IPS-11a (cell line): ENCODE results near the gene SLC2A2.
"Not testable (repeated sequence)": the region's sequence is repeated elsewhere in the genome, so short reads cannot be mapped to it uniquely, and the experiment has no call there.

Source experiments
- H3K4me3 ChIP-seq: one replicate; pipeline ENCODE4 v1.5.1; 2013; ENCODE audit warnings: low read depth, low read length, control low read depth

SLC2A2 gene

DNA sequence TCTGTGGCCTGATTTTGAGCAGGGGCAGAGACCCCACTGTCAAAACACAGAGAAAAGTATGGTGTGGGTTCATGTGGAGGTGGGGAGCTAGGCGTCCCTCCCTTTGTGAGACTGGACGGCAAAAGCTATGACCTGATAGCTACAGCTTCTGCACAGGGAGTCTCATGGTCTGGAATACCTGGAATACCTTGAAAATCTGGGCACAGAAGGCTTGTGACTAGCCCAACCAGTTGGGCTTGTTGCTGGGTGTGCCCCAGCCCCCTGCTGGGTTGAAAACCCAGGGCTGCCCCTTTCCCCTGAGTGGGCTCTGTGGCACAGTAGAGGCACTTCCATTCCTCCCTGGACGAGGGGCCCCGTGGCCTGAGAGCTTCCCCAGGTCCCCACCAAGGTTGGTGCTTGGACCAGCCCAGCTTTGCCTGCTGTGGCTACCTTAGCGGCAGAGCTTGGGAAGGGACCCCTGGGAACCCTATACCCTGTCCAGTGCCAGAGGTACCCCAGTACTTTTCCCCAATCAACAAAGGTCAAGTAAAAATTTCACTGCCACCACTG lies 37.3 kb downstream of the SLC2A2 start:
- no peak overlapping the region for H3K4me3 ChIP-seq

DNA sequence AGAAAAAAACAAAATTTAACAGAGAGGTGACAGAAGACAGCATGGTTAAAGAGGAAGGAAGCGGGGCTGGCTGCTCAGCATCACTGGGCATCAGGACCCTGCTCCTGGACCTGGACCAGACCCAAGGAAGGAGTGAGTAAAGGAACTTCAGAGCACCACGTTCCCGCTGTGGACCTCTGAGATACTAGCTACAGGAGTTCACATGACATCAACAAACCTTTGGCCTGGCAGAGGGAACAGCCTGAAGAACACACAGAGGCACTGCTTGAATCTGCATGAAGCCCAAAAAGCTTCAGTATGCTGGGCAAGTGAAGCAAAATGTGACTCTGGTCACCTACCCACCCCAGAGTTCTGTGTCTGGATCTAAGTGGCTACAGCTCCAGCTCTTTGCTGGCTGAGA lies 38.1 kb downstream of the SLC2A2 start:
- no peak overlapping the region for H3K4me3 ChIP-seq

DNA sequence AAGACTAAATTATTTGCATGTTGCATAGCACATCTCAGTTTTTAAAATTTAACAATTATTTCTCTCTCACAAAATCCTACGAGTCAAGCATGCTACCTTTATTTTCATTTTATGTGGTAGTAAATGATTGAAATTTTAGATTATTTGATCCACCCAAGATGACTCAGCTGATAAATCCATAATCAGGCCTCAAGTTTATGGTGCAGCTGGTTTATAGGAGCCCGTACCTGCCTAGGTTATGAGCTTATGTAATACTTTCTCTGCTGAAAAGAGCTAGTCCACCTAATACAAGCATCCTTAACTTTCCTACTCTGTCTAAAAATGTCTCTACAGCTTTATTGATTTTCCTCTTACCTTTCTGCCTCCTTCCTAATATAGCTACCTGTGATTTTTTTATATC lies 41.2 kb downstream of the SLC2A2 start:
- H3K4me3 ChIP-seq = no peak overlapping the region

DNA sequence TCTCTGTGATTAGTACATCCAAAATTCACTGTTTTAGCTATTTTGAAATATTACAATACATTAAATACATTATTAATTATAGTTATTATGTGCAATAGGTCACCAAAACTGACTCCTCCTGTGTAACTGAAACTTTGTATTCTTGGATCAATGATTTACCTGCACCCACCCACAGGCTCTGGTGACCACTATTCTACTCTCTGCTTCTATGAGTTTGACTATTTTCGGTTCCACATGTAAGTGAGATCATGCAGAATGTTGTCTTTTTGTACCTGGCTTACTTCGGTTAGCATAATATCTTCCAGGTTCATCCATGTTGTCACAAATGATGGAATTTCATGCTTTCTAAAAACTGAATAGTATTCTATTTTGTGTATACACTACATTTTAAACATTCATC lies 43.8 kb downstream of the SLC2A2 start:
- no peak overlapping the region for H3K4me3 ChIP-seq

DNA sequence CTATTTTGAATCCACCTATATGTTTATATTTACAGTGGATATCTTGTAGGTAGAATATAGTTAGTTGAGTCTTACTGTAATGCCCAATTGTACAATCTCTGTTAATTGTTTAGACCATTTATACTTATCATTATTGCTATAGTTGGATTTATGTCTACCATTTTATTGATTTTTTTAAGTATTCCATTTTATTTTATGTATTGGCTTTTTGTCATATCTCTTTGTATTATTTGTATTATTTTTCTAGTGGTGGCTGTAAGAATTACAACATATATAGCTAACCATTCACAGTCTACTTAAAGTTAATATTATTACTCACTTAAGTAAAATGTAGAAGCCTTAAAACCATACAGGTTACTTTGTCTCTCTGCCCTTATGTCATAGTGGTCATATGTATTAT lies 46.1 kb downstream of the SLC2A2 start:
- H3K4me3 ChIP-seq = no peak overlapping the region

DNA sequence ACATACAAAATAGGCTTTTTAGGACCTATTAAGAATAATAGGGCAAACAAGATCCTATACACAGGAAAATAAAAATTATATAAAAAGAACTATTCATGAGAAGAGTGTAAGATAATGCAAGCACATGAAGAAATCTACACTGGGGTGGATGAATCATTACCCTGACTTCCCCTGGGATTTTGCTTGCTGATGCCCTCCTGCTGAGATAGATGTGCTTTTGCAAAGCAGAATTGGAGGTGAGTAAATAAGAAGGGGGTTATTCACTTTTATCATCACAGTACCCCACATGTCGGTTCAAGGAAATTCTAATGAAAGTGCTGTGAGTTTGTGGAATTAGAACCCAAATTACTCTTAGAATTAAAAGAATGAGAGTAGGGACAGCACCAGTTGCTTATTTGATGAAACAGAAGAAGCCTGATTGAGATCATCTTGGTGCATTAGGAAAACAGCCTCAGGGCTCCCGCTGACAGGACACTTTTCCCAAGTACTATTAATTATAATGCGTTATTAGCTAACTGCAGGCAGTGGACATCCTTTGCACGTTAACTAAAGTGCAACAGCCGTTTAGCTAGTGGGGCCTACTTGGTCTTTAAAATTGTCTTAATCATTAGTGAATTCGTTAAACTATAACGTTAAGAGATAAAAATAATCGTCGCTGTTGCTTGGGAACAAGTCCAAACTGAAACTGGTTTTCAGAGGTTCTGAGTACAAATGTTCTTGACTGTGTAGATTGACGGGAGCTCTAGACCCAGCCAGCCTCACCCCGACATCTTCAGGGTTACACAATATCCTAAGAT lies 48.4 kb downstream of the SLC2A2 start:
- H3K4me3 ChIP-seq = no peak overlapping the region

DNA sequence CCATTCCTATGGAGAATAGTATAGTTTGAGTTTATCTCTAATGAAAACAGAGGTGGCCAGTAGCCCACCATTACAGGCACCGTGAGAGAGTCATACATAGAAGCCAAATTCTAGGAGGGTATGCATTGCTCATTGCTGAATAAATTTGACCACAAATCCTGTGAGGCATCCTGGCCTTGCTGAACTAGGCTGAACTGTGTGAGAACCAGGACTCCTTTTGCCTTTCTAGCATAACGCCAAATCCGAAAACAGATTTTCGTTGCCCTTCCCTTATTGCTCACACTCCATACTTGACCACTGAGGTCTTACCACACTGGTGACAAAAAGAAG lies 50.4 kb downstream of the SLC2A2 start:
- H3K4me3 ChIP-seq = no peak overlapping the region

DNA sequence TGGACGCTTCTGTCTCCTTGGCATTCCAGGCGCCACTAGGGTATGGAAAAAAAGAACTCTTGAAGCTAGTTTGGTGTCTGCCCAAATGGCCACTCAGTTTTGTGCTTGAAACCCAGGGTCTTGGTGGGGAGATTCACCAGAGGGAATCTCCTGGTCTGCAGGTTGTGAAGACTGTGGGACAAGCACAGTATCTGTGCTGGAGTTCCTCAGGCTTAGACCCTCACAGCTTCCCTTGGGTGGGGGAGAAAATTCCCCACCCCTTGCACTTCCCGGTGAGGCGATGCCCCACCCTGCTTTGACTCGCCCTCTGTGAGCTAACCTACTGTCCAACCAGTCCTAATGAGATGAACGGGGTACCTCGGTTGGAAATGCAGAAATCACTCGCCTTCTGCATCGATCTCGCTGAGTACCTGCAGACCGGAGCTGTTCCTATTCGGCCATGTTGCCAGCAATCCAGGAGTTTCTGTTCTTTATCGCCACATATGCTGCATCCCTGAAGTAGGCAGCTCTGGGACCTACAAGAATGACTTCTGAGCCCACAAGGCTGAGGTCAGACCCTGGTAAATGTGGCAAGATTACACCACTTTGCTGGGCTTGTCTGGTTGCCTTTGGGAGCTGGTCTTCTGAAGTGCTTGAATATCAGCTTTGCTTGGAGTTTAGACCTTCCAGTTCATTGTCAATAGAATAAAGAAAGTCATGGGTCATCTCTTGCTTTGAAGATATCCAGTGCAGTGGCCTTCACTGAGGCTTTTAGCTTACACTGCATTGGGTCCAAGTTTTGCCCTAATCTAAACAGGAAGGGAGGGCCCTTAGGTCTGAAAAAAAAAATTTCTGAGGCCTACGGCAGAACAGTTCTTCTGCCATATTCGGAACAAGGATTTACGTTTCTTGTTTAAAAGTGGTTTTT lies 51.0 kb downstream of the SLC2A2 start:
- no peak overlapping the region for H3K4me3 ChIP-seq

DNA sequence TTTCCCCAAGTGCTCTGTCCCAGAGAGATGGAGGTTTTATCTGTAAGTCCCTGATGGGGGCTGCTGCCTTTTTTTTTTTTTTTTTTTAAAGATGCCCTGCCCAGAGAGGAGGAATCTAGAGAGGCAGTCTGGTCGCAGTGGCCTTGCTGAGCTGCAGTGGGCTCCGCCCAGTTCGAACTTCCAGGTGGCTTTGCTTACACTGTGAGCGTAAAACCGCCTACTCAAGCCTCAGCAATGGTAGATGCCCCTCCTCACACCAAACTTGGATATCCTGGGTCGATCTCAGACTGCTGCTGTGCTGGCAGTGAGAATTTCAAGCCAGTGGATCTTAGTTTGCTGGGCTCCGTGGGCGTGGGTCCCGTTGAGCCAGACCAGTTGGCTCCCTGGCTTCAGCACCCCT lies 51.6 kb downstream of the SLC2A2 start:
- no peak overlapping the region for H3K4me3 ChIP-seq

DNA sequence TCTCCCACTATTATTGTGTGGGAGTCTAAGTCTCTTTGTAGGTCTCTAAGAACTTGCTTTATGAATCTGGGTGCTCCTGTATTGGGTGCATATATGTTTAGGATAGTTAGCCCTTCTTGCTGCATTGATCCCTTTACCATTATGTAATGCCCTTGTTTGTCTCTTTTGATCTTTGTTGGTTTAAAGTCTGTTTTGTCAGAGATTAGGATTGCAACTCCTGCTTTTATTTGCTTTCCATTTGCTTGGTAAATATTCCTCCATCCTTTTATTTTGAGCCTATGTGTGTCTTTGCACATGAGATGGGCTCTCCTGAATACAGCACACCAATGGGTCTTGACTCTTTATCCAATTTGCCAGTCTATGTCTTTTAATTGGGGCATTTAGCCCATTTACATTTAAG lies 53.6 kb downstream of the SLC2A2 start:
- H3K4me3 ChIP-seq = not testable (repeated sequence)

DNA sequence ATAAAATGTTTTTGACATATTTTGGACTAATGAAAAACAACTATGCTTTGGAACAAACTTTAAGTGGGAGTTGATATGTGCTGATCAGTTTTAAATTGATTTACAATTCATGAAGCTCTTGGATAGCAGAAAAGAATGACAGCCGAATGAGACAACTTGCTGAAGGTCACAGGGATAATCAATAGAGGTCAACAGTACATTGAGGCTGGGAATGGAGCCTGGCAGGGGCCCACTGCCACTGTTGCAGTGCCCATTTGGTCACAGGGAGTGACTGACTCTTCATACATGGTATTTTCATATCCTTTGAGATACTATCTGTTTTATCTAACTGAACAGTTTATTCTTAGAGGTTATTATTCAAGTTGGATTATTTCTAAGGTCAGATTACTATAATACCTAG lies 59.4 kb downstream of the SLC2A2 start:
- H3K4me3 ChIP-seq = no peak overlapping the region

DNA sequence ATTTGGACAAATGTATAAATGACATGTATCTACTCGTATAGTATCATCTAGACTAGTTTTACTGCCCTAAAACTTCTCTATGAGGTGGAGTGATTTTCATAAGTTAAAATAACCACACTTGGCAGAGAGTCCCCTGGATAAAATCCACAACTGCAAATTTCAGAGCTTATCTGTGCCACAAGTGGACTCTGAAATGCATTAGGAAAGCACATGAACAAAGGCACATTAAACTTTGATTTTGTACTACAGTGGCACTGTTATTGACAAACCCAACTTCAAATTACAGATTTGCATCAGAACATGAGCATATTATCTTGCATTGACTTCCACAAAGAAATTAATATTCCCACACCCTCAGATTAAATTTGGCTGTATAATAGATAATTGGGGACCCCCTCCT lies 60.0 kb downstream of the SLC2A2 start:
- H3K4me3 ChIP-seq = no peak overlapping the region

DNA sequence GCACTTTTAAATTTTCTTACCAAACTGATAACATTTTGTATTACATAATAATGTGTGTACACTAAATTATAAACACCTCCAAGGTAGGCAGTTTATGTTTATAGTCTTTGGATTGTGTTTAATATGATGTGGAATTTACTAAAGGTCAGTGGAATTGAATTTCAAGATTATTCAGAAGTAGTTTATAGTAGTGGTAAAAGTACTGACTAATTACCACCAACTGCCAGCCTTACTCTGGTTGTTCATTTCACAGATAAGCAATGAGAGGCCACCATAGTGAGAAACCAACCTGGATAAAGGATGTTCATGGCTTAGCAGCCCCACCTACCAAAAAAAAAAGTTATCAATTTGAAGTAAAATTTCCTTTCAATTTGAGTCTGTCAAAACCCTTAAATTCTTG lies 64.1 kb downstream of the SLC2A2 start:
- H3K4me3 ChIP-seq = no peak overlapping the region

DNA sequence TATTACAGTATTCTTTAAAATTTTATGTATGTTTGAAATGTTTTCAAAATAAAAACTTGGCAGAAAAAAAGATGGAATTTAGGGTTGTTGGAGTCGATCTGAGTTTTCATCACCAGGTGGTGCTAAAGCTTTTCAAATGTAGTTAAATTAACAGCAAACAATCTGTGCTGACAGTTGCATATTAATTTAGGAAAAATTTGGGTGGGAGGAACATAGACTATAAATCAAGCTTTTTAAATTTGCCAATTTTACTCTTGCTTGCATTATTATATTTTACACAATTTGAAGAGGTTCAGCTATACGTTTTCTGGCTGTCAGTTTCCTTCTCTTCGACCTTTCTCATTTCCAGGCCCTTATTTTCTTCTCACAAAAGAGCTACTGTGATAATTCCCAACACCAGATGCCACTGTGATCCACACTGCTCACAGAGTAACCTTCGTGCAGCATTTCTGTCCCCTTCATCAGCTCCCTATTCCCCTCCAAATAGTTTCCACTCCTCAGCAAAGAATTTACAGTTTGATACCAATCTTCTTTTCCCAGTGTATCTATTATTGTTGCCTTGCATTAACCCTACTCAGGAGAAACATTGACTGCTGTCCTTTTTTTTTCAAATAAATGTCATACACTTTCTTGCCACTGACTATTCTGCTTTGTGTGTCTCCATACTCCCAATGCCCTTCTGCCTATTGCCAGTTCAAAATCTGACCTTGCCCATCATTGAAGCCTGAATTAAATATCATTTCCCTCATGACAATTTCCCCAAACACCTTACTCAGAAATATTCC lies 64.7 kb downstream of the SLC2A2 start:
- no peak overlapping the region for H3K4me3 ChIP-seq

DNA sequence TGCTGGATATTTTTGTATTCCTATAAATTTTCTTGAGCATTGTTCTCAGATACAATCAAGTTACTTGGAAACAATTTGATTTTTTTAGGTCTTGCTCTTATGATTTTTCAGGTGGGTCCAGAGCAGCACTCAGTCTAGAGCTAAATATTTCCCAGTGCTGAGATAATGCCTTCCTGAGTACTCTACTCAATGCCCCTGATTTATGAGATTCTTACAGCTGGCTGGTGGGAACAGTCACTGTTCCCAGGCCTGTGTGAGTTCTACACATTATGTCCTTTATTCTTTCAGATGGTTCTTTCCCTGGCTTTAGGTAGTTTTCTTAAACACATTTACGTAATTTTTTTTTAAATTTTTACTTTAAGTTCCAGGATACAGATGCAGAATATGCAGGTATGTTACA lies 67.1 kb downstream of the SLC2A2 start:
- no peak overlapping the region for H3K4me3 ChIP-seq

DNA sequence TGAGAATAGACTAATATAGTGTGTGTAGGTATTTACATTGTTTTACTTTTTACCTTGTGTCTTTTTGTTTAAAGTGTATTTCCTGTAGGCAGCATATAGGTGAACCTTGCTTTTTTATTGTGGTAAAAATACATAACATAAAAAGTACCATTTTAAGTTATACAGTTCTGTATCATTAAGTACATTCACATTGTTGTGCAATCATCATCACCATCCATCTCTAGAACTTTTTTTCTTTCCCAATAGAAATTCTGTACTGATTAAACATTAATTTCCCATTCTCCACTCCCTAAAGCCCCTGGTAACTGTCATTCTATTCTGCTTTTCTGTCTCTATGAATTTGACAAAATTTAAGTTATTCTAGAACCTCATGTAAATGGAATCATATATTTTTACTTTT lies 69.9 kb downstream of the SLC2A2 start:
- no peak overlapping the region for H3K4me3 ChIP-seq

DNA sequence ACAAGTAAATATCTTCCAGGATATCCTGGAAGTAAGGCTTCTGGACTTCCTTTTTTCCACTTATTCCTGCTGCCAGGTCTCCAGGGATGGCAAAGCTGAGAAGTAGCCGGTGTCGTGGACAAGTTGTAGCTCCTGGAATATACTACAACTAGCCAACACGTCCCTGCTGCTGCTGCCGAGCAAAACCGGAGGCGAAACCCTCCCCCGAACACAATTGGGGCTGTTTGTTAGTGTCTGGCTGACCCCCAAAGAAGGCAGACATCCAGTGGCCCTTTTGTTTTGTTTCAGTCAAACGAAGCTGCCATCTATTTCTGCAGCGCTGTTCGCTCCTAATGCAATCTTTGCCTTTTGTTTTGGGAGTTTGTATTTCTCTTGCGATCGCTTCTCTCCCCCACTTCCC lies 72.8 kb downstream of the SLC2A2 start:
- H3K4me3 ChIP-seq = no peak overlapping the region

DNA sequence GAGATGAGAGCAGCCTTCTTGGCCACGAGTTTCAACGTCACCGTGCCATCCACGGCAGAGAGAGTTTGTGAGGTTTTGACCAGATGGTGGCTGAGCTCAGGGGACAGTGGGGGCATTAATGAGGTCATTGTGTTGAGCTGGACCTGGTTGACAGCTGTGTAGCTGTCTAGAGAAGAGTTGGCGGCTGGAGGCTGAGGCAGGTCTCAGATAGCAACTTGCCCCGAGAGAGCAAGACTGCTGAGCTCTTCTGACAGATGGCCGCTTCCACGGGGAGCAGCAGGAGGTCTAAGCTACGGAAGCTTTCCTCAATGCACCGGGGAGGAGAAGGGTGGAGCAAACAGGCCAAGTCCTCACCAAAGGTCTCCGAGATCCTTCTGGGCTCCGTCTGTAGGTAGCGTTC lies 73.3 kb downstream of the SLC2A2 start:
- no peak overlapping the region for H3K4me3 ChIP-seq

DNA sequence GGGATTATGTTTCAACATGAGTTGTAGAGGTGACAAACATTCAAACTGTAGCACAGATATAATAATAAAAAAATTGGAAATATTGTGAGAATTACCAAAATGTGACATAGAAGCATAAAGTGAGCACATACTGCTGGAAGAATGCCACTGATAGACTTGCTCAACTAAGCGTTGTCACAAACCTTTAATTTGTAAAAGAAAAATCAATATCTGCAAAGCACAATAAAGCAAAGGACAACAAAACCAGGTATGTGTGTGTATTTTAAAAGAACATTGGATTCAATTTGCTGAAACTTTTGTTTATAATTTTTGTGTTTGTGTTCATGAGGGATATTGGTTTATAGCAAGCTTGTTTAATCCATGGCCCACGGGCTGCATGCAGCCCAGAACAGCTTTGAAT lies 77.3 kb downstream of the SLC2A2 start:
- H3K4me3 ChIP-seq = no peak overlapping the region

DNA sequence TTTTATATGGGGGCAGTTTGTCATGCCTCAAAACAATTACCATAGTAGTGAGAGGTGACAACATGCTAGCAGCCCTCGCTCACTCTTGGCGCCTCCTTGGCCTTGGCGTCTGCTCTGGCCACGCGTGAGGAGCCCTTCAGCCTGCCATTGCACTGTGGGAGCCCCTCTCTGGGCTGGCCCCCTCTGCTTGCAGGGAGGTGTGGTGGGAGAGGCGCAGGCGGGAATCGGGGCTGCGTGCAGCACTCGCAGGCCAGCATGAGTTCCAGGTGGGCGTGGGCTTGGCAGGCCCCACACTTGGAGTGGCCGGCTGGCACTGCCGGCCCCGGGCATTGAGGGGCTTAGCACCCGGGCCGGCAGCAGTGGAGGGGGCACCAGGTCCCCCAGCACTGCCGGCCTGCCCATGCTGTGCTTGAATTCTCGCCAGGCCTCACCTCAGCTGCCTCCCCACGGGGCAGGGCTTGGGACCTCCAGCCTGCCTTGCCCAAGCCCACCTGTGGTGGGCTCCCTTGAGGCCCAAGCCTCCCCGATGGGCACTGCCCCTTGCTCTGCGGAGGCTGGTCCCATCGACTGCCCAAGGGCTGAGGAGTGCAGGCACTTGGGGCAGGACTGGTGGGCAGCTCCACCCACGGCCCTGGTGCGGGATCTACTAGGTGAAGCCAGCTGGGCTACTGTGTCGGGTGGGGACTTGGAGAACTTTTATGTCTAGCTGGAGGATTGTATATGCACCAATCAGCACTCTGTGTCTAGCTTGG lies 79.3 kb downstream of the SLC2A2 start:
- no peak overlapping the region for H3K4me3 ChIP-seq
